Measurements from ENCODE around the gene CCDC106.

- TF ChIP-seq POLR2A (IDR thresholded peaks at IDR 0.05) = no peak
- TF ChIP-seq, protein P1, sequence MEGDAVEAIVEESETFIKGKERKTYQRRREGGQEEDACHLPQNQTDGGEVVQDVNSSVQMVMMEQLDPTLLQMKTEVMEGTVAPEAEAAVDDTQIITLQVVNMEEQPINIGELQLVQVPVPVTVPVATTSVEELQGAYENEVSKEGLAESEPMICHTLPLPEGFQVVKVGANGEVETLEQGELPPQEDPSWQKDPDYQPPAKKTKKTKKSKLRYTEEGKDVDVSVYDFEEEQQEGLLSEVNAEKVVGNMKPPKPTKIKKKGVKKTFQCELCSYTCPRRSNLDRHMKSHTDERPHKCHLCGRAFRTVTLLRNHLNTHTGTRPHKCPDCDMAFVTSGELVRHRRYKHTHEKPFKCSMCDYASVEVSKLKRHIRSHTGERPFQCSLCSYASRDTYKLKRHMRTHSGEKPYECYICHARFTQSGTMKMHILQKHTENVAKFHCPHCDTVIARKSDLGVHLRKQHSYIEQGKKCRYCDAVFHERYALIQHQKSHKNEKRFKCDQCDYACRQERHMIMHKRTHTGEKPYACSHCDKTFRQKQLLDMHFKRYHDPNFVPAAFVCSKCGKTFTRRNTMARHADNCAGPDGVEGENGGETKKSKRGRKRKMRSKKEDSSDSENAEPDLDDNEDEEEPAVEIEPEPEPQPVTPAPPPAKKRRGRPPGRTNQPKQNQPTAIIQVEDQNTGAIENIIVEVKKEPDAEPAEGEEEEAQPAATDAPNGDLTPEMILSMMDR (IDR thresholded peaks at IDR 0.05) = no peak
Observed at GRCh38 chr19:55697698-55698097, 49.7 kb downstream of the CCDC106 start.

Data from Peyer's patch (tissue), 4 donors.